GM12878 (cell line): ENCODE results near the gene GDPD2. TPM values are rescaled to one million over a fixed set of nuclear protein-coding genes. Genes with fewer than 3 reads are reported as not detected.

ENCODE experiments used
- ATAC-seq: fragments of 200-7000 bp; cut with Tn5 transposase; 3 replicates; pipeline ENCODE4 v1.9.1; 2020; ENCODE audit warnings: mild to moderate bottlenecking, moderate library complexity
- BruUV-seq: library from RNA; stranded (reverse); fragments of 400-500 nt; replicated peaks from 2 replicates; lab custom pipeline; 2021; lab: Mats Ljungman, UMichigan
- CTCF ChIA-PET: fragments of 300-600 bp; sonication (Branson Sonifier 250); formaldehyde crosslinking; extraction: SDS; loops from one replicate; lab custom pipeline; 2021; ENCODE audit warnings: inconsistent platforms; lab: Yijun Ruan, JAX
- POLR2A ChIA-PET: fragments of 350-600 bp; formaldehyde crosslinking; extraction: SDS; loops from one replicate; lab custom pipeline; 2021; ENCODE audit warnings: inconsistent platforms; lab: Charles Lee
- RAD21 ChIA-PET: fragments of 300-600 bp; sonication (Branson Sonifier 250); formaldehyde crosslinking; loops from one replicate; lab custom pipeline; 2023; ENCODE audit warnings: antibody characterized with exemption; ENCODE audit not compliant: unreplicated experiment; lab: Charles Lee
- SMC1A ChIA-PET: fragments of 300-600 bp; sonication (Branson Sonifier 250); formaldehyde crosslinking; loops from one replicate; lab custom pipeline; 2023; ENCODE audit not compliant: unreplicated experiment, uncharacterized antibody; lab: Charles Lee
- DNase-seq: peaks from one replicate; pipeline ENCODE4 v3.0.0-alpha.2; 2011; ENCODE audit warnings: low read depth, low spot score
- FAIRE-seq: peaks from 3 replicates; lab custom pipeline; 2011; peaks lifted over from hg19 to GRCh38; lab: Jason Lieb, UNC
- H2AFZ ChIP-seq: 2 replicates; pipeline ENCODE4 v1.6.0; 2011; ENCODE audit warnings: low read depth, low read length, control low read depth; ENCODE audit not compliant: control insufficient read depth
- H3K27ac ChIP-seq: 2 replicates; pipeline ENCODE4 v1.5.1; 2011; ENCODE audit warnings: control low read depth; ENCODE audit not compliant: control insufficient read depth, insufficient read depth
- H3K27me3 ChIP-seq, 2 experiments: replicated peaks in 1 of 2; 2 replicates each; pipeline versions ENCODE4 v1.6.0 to v1.6.1; 2011; ENCODE audit warnings: low read length in 1 of 2; ENCODE audit not compliant: control insufficient read depth in 2 of 2, insufficient read depth in 2 of 2
- H3K36me3 ChIP-seq, 2 experiments: 2 replicates each; pipeline ENCODE4 v1.5.1; 2011; ENCODE audit warnings: low read length in 1 of 2; ENCODE audit not compliant: control insufficient read depth in 2 of 2, insufficient read depth in 2 of 2
- H3K4me1 ChIP-seq: 2 replicates; pipeline ENCODE4 v1.6.1; 2011; ENCODE audit warnings: mild to moderate bottlenecking, low read length, moderate library complexity, mixed read lengths; ENCODE audit not compliant: control insufficient read depth, insufficient read depth
- H3K4me2 ChIP-seq: 2 replicates; pipeline ENCODE4 v1.6.0; 2011; ENCODE audit warnings: control low read depth; ENCODE audit not compliant: control insufficient read depth, insufficient read depth
- H3K4me3 ChIP-seq: fragments of 200-600 bp; sonication (generic); 2 replicates; pipeline ENCODE4 v1.5.1; 2016
- H3K79me2 ChIP-seq: 2 replicates; pipeline ENCODE4 v1.6.0; 2011; ENCODE audit warnings: low read length; ENCODE audit not compliant: control insufficient read depth, insufficient read depth
- H3K9ac ChIP-seq: 2 replicates; pipeline ENCODE4 v1.8.0; 2011; ENCODE audit warnings: low read length, control low read depth, mixed read lengths; ENCODE audit not compliant: control insufficient read depth, insufficient read depth
- H3K9me3 ChIP-seq: replicated peaks from 3 replicates; pipeline ENCODE4 v1.5.1; 2011; ENCODE audit warnings: mild to moderate bottlenecking, low read length; ENCODE audit not compliant: control insufficient read depth, insufficient read depth
- H4K20me1 ChIP-seq: 2 replicates; pipeline ENCODE4 v1.6.0; 2011; ENCODE audit not compliant: control insufficient read depth, insufficient read depth
- CBX3 ChIP-seq: fragments of 200-600 bp; sonication (generic); IDR thresholded peaks from 2 replicates; pipeline ENCODE4 v1.6.1; 2016; ENCODE audit warnings: low read depth, borderline replicate concordance
- CHD1 ChIP-seq: IDR thresholded peaks from 2 replicates; pipeline ENCODE4 v1.6.1; 2012; ENCODE audit warnings: low read depth, low read length, improper control_type of control experiment
- EED ChIP-seq: sonication (generic); IDR thresholded peaks from 2 replicates; pipeline ENCODE4 v1.6.1; 2016; ENCODE audit warnings: antibody characterized with exemption, low read depth
- NBN ChIP-seq: fragments of 450-650 bp; IDR thresholded peaks from 2 replicates; pipeline ENCODE4 v1.6.1; 2016
- POU2F2 ChIP-seq: IDR thresholded peaks from 3 replicates; pipeline ENCODE4 v1.6.1; 2011; ENCODE audit warnings: low read depth, mild to moderate bottlenecking, low read length, borderline replicate concordance
- SIN3A ChIP-seq: IDR thresholded peaks from 2 replicates; pipeline ENCODE4 v1.6.1; 2012; ENCODE audit warnings: low read depth, low read length, improper control_type of control experiment
- SP1 ChIP-seq: IDR thresholded peaks from one replicate; pipeline ENCODE4 v1.6.1; 2011; ENCODE audit warnings: low read depth, low read length
- SRF ChIP-seq, 2 experiments: IDR thresholded peaks; 2 replicates each; pipeline ENCODE4 v1.6.1; 2011; ENCODE audit warnings: low read depth in 2 of 2, low read length in 2 of 2, mild to moderate bottlenecking in 1 of 2, moderate library complexity in 1 of 2
- TBL1XR1 ChIP-seq: IDR thresholded peaks from 2 replicates; pipeline ENCODE4 v1.6.1; 2012; ENCODE audit warnings: low read depth, low read length, improper control_type of control experiment
- TCF7 ChIP-seq: IDR thresholded peaks from 2 replicates; pipeline ENCODE4 v1.6.1; 2014; ENCODE audit warnings: antibody characterized with exemption, borderline replicate concordance
- ZNF274 ChIP-seq: IDR thresholded peaks from one replicate; pipeline ENCODE4 v1.8.0; 2011; ENCODE audit not compliant: insufficient read length, insufficient read depth
- in situ Hi-C: fragments of 300-500 bp; cut with MboI; formaldehyde crosslinking; loops from 9 replicates; pipeline ENCODE4 v1.14.3; 2018; ENCODE audit warnings: mixed read lengths
- intact Hi-C: fragments of 100-400 bp; cut with micrococcal nuclease; formaldehyde crosslinking; loops from one replicate; pipeline ENCODE4 v1.14.2; 2022; ENCODE audit not compliant: unreplicated experiment
- polyA plus RNA-seq, 11 experiments: library from polyadenylated mRNA; depleted of rRNA in 4 of 11; unstranded in 6 of 11; stranded (reverse) in 5 of 11; fragments of >200 nt; fragmentation: Nextera tagmentation in 4 of 11; fragmentation: Illumina TruSeq in 1 of 11; extraction: Ambion mirVana in 4 of 11; extraction: Trizol in 1 of 11; gene quantifications; 1 replicate in 1 of 11; 2 replicates in 10 of 11; pipeline versions ENCODE4 v1.2.1 to v1.2.3, GENCODE V29; 2011 to 2016; ENCODE audit warnings: inconsistent platforms in 2 of 11, missing spikeins in 2 of 11, low read depth in 1 of 11
- total RNA-seq, 4 experiments: library from RNA; depleted of rRNA in 3 of 4; stranded (reverse); fragments of >200 nt in 3 of 4; fragmentation: Illumina TruSeq in 1 of 4; extraction: Trizol in 1 of 4; gene quantifications; 2 replicates each; pipeline versions ENCODE4 v1.2.1 to v1.2.3, GENCODE V29; 2013 to 2021
- TF ChIP-seq, protein P1 (sequence below): IDR thresholded peaks from 2 replicates; pipeline ENCODE4 v1.6.1; 2012; ENCODE audit warnings: low read depth, low read length, improper control_type of control experiment
- TF ChIP-seq, protein P2 (sequence below): fragments of 450-650 bp; IDR thresholded peaks from 2 replicates; pipeline ENCODE4 v1.6.1; 2014; ENCODE audit warnings: mild to moderate bottlenecking
- TF ChIP-seq, protein P3 (sequence below): fragments of 450-650 bp; IDR thresholded peaks from 2 replicates; pipeline ENCODE4 v1.6.1; 2016; ENCODE audit warnings: mild to moderate bottlenecking
- TF ChIP-seq, protein P4 (sequence below): fragments of 450-650 bp; IDR thresholded peaks from 2 replicates; pipeline ENCODE4 v1.6.1; 2017; ENCODE audit warnings: mild to moderate bottlenecking, moderate library complexity
- TF ChIP-seq, protein P5 (sequence below): fragments of 450-650 bp; IDR thresholded peaks from 2 replicates; pipeline ENCODE4 v1.6.1; 2017; ENCODE audit warnings: mild to moderate bottlenecking

Gene GDPD2
- total and polyA plus RNA-seq, 10 of the 15 experiments (the other 5 are each of a cell fraction or from before 2014, with no cell fraction given) = 0.04 to 0.11 (median 0.09) TPM; not detected in 7

DNA sequence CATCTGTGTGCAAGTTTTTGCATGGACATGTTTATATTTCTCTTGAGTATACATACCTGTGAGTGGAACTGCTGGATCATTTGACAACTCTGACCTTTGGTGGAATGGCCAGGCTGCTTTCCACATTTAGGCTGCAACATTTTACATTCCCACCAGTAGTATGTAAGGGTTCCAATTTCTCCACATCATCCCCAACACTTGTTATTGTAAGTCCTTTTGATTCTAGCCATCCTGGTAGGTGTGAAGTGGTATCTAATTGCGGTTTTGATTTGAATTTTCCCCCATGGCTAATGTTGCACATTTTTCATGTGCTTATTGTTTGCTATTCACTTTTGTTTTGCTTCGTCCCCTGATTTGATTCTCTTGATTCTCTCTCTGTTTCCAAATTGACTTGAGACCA lies 37.9 kb downstream of the GDPD2 start (continued):
- TF ChIP-seq, protein P1, sequence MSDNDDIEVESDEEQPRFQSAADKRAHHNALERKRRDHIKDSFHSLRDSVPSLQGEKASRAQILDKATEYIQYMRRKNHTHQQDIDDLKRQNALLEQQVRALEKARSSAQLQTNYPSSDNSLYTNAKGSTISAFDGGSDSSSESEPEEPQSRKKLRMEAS = no peak
- TF ChIP-seq EED (no peak), CHD1 (no peak), ZNF274 (no peak), NBN (no peak), SIN3A (no peak), TBL1XR1 (no peak)
- TF ChIP-seq, protein P2, sequence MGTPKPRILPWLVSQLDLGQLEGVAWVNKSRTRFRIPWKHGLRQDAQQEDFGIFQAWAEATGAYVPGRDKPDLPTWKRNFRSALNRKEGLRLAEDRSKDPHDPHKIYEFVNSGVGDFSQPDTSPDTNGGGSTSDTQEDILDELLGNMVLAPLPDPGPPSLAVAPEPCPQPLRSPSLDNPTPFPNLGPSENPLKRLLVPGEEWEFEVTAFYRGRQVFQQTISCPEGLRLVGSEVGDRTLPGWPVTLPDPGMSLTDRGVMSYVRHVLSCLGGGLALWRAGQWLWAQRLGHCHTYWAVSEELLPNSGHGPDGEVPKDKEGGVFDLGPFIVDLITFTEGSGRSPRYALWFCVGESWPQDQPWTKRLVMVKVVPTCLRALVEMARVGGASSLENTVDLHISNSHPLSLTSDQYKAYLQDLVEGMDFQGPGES = no peak

DNA sequence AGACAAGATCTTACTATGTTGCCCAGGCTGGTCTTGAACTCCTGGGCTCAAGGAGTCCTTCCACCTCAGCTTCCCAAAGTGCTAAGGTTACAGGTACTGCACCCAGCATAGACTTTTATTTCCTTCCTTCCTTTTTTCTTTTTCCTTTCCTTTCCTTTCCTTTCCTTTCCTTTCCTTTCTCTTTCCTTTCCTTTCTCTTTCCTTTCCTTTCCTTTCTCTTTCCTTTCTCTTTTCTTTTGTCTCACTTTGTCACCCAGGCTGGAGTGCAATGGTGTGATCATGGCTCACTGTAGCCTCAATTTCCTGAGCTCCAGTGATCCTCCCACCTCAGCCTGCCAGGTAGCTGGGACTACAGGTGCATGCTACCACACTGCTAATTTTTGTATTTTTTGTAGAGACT lies 40.9 kb downstream of the GDPD2 start:
- ATAC-seq = no peak
- H3K9ac ChIP-seq = no peak overlapping the region
- ChIA-PET POLR2A (no interaction called here), CTCF (interaction anchor here (0.7 to 1.1 kb wide), 3 partner anchors 9 to 266 kb away, joined by 3 read pairs; no protein-coding TSS in a partner anchor)
- no peak for TF ChIP-seq EED
- TF ChIP-seq CBX3 = no peak
- TF ChIP-seq, protein P3, sequence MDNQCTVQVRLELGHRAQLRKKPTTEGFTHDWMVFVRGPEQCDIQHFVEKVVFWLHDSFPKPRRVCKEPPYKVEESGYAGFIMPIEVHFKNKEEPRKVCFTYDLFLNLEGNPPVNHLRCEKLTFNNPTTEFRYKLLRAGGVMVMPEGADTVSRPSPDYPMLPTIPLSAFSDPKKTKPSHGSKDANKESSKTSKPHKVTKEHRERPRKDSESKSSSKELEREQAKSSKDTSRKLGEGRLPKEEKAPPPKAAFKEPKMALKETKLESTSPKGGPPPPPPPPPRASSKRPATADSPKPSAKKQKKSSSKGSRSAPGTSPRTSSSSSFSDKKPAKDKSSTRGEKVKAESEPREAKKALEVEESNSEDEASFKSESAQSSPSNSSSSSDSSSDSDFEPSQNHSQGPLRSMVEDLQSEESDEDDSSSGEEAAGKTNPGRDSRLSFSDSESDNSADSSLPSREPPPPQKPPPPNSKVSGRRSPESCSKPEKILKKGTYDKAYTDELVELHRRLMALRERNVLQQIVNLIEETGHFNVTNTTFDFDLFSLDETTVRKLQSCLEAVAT = no peak
- TF ChIP-seq TCF7 = no peak
- TF ChIP-seq POU2F2 = no peak
- TF ChIP-seq, protein P4, sequence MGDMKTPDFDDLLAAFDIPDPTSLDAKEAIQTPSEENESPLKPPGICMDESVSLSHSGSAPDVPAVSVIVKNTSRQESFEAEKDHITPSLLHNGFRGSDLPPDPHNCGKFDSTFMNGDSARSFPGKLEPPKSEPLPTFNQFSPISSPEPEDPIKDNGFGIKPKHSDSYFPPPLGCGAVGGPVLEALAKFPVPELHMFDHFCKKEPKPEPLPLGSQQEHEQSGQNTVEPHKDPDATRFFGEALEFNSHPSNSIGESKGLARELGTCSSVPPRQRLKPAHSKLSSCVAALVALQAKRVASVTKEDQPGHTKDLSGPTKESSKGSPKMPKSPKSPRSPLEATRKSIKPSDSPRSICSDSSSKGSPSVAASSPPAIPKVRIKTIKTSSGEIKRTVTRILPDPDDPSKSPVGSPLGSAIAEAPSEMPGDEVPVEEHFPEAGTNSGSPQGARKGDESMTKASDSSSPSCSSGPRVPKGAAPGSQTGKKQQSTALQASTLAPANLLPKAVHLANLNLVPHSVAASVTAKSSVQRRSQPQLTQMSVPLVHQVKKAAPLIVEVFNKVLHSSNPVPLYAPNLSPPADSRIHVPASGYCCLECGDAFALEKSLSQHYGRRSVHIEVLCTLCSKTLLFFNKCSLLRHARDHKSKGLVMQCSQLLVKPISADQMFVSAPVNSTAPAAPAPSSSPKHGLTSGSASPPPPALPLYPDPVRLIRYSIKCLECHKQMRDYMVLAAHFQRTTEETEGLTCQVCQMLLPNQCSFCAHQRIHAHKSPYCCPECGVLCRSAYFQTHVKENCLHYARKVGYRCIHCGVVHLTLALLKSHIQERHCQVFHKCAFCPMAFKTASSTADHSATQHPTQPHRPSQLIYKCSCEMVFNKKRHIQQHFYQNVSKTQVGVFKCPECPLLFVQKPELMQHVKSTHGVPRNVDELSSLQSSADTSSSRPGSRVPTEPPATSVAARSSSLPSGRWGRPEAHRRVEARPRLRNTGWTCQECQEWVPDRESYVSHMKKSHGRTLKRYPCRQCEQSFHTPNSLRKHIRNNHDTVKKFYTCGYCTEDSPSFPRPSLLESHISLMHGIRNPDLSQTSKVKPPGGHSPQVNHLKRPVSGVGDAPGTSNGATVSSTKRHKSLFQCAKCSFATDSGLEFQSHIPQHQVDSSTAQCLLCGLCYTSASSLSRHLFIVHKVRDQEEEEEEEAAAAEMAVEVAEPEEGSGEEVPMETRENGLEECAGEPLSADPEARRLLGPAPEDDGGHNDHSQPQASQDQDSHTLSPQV = no peak
- no peak for TF ChIP-seq TBL1XR1
- no peak for TF ChIP-seq CHD1
- TF ChIP-seq ZNF274 = no peak
- TF ChIP-seq, protein P5, sequence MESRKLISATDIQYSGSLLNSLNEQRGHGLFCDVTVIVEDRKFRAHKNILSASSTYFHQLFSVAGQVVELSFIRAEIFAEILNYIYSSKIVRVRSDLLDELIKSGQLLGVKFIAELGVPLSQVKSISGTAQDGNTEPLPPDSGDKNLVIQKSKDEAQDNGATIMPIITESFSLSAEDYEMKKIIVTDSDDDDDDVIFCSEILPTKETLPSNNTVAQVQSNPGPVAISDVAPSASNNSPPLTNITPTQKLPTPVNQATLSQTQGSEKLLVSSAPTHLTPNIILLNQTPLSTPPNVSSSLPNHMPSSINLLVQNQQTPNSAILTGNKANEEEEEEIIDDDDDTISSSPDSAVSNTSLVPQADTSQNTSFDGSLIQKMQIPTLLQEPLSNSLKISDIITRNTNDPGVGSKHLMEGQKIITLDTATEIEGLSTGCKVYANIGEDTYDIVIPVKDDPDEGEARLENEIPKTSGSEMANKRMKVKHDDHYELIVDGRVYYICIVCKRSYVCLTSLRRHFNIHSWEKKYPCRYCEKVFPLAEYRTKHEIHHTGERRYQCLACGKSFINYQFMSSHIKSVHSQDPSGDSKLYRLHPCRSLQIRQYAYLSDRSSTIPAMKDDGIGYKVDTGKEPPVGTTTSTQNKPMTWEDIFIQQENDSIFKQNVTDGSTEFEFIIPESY = no peak
- no peak for TF ChIP-seq SRF (IDR thresholded peaks at IDR 0.05; ENCODE audit: low read depth in 2 of 2, low read length in 2 of 2)
- no peak for TF ChIP-seq SP1
- TF ChIP-seq, all 136 proteins: peak for 0
- H3K4me3 ChIP-seq = no peak overlapping the region
- H3K36me3 ChIP-seq = no peaks in the 10 kb centered on the region
- DNase-seq (no peak), FAIRE-seq (no peak)
- in situ Hi-C loops (no loop called here), intact Hi-C loops (no loop called here)
- H3K9me3 ChIP-seq = no peaks in the 10 kb centered on the region
- BruUV-seq = no TSS peak
- no peaks in the 10 kb centered on the region for H3K27me3 ChIP-seq
- H3K4me1 ChIP-seq = no peaks in the 10 kb centered on the region
- ChIA-PET RAD21 (no interaction called here), SMC1A (no interaction called here)
- H3K4me2 ChIP-seq = no peak overlapping the region
- H3K79me2 ChIP-seq = no peaks in the 10 kb centered on the region
- no peak overlapping the region for H2AFZ ChIP-seq
- no peaks in the 10 kb centered on the region for H4K20me1 ChIP-seq
- no peak overlapping the region for H3K27ac ChIP-seq
